T-helper 17 cell (primary cell): ENCODE data around the gene DGKB. TPM values are rescaled to one million over a fixed set of nuclear protein-coding genes. Genes with fewer than 3 reads are reported as not detected.
A peak's percentile ranks its signal among the peaks of the same experiment; 100 is the strongest.

ENCODE experiments used
- ATAC-seq: fragments of 150-1000 bp; cut with Tn5 transposase; 2 replicates; pipeline ENCODE4 v1.10.0; 2021; ENCODE audit warnings: mild to moderate bottlenecking, moderate library complexity
- DNase-seq, 3 donors: peaks; one replicate each; pipeline versions ENCODE4 v3.0.0 to v3.0.0-alpha.2; 2020 to 2021
- H3K9me3 ChIP-seq: one replicate; pipeline ENCODE4 v1.7.0; 2013; ENCODE audit warnings: low read length, mild to moderate bottlenecking; ENCODE audit not compliant: control insufficient read depth, poor library complexity, severe bottlenecking
- H3K27ac Mint-ChIP-seq: one replicate; pipeline ENCODE4 v1.8.0; 2022; ENCODE audit warnings: mild to moderate bottlenecking, moderate library complexity, mixed read lengths
- H3K27me3 Mint-ChIP-seq: one replicate; pipeline ENCODE4 v1.8.0; 2022; ENCODE audit warnings: mixed read lengths
- H3K36me3 Mint-ChIP-seq: one replicate; pipeline ENCODE4 v1.8.0; 2022; ENCODE audit warnings: low read depth, mixed read lengths
- H3K4me1 Mint-ChIP-seq: one replicate; pipeline ENCODE4 v1.8.0; 2022; ENCODE audit warnings: mild to moderate bottlenecking, mixed read lengths
- H3K4me3 Mint-ChIP-seq: one replicate; pipeline ENCODE4 v1.8.0; 2022; ENCODE audit warnings: mild to moderate bottlenecking, moderate library complexity, mixed read lengths
- total RNA-seq, 4 donors: library from RNA in 2 of 4; stranded (reverse) in 2 of 4; gene quantifications; one replicate each; pipeline ENCODE4 v1.2.3 and lab custom pipeline; 2022 to 2026

DGKB gene
- total RNA-seq, 2 donors from 2014 or later = not detected

DNA sequence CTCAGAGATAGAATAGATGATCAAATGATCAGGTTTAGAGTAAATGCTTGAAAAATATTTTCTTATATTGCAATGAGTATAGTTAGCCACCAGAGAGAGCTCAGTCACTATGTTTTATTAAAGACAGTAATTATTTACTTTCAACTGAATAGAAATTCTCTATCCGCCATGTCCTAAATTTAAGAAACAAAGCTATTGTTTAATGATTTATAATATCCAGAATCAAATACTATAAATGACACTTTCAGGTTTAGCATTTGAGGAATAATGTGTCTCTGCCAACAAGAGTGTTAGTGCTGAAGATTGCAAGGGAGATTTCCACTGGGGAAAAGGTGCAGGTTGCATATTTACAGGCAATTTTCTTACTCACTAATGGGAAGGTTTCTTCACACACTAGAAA lies 184.7 kb downstream of the DGKB start:
- no peaks in the 10 kb centered on the region for H3K36me3 Mint-ChIP-seq
- no peak overlapping the region for H3K27ac Mint-ChIP-seq
- no peak overlapping the region for H3K4me3 Mint-ChIP-seq
- ATAC-seq = no peak
- peaks cover 11% of the 10 kb centered on the region for H3K27me3 Mint-ChIP-seq
- H3K4me1 Mint-ChIP-seq = no peaks in the 10 kb centered on the region
- H3K9me3 ChIP-seq = no peaks in the 10 kb centered on the region
- no peak for DNase-seq

DNA sequence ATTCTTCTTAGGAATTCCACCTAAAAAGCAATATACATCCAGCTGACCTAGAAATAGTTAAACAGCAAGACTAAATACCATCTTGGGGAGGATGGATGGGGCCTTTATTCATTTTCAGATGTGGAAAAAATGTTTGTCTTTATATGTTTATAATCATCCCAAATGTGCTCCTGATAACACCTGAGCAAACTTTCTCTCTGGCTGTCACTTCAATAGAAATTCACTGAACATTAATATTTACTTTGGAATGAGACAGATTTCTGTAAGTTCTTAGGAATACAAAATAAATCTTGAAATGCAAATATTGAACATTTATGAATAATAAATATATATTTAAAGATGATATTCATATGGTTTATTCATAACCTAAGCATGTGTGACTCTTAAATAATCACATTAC lies 185.4 kb downstream of the DGKB start:
- H3K27me3 Mint-ChIP-seq = peaks cover 9% of the 10 kb centered on the region
- no peaks in the 10 kb centered on the region for H3K36me3 Mint-ChIP-seq
- H3K27ac Mint-ChIP-seq = no peak overlapping the region
- no peaks in the 10 kb centered on the region for H3K9me3 ChIP-seq
- H3K4me1 Mint-ChIP-seq = no peaks in the 10 kb centered on the region
- H3K4me3 Mint-ChIP-seq = no peak overlapping the region
- DNase-seq (no peak), ATAC-seq (no peak)

DNA sequence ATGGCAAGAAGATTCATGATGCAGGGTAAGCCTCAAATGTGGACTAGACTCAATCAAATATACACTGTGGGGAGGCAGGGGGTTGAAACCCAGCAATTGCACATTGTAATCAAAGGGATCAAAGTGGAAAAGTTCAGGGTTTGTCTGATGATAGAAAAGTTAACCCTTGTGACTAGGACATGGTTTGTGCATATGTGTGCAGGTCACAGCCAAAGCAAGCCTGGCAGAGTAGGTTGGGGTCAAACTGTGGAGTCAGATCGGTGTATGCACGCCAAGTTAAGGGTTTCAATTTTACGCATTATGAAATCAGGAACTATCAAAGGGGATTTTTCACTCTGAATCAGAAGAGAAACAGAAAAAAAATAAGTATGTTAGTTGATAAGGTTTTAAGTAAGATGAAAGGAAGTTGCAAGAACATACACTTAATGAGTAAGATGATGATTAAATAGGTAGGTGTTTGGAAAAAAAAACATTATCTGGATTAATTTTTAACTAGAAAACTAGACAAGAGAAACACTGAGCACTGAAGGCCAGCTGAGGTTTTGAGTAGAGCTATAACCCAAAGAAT lies 188.3 kb downstream of the DGKB start:
- DNase-seq (no peak), ATAC-seq (no peak)
- no peak overlapping the region for H3K27ac Mint-ChIP-seq
- H3K27me3 Mint-ChIP-seq = peaks cover 11% of the 10 kb centered on the region
- H3K4me1 Mint-ChIP-seq = no peaks in the 10 kb centered on the region
- no peak overlapping the region for H3K4me3 Mint-ChIP-seq
- no peaks in the 10 kb centered on the region for H3K9me3 ChIP-seq
- no peaks in the 10 kb centered on the region for H3K36me3 Mint-ChIP-seq

- Mint-ChIP-seq H3K4me3 (no peak overlapping the region), H3K27me3 (peaks cover 6% of the 10 kb centered on the region), H3K36me3 (no peaks in the 10 kb centered on the region), H3K4me1 (peaks cover 6% of the 10 kb centered on the region), H3K27ac (no peak overlapping the region)
- ATAC-seq (no peak), DNase-seq (no peak)
- no peaks in the 10 kb centered on the region for H3K9me3 ChIP-seq
Measured at GRCh38 chr7:14698239-14698638, 204.3 kb downstream of the DGKB start.

DNA sequence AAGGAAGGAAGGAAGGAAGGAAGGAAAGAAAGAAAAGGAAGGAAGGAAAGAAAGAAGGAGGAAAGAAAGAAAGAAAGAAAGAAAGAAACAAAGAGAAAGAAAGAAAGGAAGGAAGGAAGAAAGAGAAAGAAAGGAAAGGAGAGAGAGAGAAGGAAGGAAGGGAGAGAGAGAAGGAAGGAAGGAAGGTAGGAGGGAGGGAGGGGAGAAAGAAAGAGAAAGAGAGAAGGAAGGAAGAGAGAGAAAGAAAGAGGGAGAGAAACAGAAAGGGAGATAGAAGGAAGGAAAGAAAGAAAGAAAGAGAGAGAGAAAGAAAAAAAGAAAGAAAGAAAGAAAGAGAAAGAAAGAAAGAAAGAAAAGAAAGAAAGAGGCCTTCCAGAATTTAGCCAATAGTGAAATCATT lies 204.9 kb downstream of the DGKB start:
- DNase-seq = no peak
- no peak for ATAC-seq
- Mint-ChIP-seq H3K4me3 (no peak overlapping the region), H3K4me1 (peaks cover 6% of the 10 kb centered on the region), H3K27me3 (peaks cover 6% of the 10 kb centered on the region), H3K36me3 (no peaks in the 10 kb centered on the region), H3K27ac (no peak overlapping the region)
- H3K9me3 ChIP-seq = no peaks in the 10 kb centered on the region

GRCh38 chr7:14691597-14692203 lies 210.9 kb downstream of the DGKB start:
- Mint-ChIP-seq H3K4me3 (no peak overlapping the region), H3K27ac (no peak overlapping the region), H3K27me3 (peaks cover 8% of the 10 kb centered on the region), H3K4me1 (no peaks in the 10 kb centered on the region), H3K36me3 (no peaks in the 10 kb centered on the region)
- ATAC-seq (peak; percentile 40), DNase-seq (peak; percentile 15 to 16 (median 15))
- H3K9me3 ChIP-seq = no peaks in the 10 kb centered on the region

GRCh38 chr7:14691034-14691433 lies 211.5 kb downstream of the DGKB start:
- Mint-ChIP-seq H3K27me3 (peaks cover 8% of the 10 kb centered on the region), H3K27ac (no peak overlapping the region), H3K4me3 (no peak overlapping the region), H3K4me1 (no peaks in the 10 kb centered on the region), H3K36me3 (no peaks in the 10 kb centered on the region)
- no peaks in the 10 kb centered on the region for H3K9me3 ChIP-seq
- DNase-seq (no peak), ATAC-seq (no peak)

DNA sequence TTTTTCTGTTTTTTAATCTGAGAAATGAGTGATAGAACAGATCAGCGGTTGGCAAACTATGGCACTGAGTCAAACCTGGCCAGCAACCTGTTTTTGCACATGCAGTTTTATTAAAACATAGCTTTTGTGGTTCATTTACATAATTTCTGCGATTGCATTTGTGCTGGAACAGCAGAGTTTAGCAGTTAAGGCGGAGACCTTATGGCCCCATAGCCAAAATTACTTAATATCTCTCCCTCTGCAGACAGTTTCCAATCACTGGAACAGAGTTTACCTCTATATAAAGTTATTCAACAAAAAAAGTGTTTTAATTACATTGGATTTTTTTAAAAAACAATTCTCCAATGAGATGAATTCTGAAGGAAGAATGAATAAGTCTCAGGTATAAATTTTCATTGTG lies 212.1 kb downstream of the DGKB start:
- H3K27me3 Mint-ChIP-seq = peaks cover 8% of the 10 kb centered on the region

GRCh38 chr7:14690075-14690474 lies 212.5 kb downstream of the DGKB start:
- no peaks in the 10 kb centered on the region for H3K36me3 Mint-ChIP-seq
- H3K27ac Mint-ChIP-seq = no peak overlapping the region
- H3K4me3 Mint-ChIP-seq = no peak overlapping the region

More for the DNA sequence above, 212.1 kb downstream of the DGKB start:
- Mint-ChIP-seq H3K36me3 (no peaks in the 10 kb centered on the region), H3K4me1 (no peaks in the 10 kb centered on the region), H3K4me3 (no peak overlapping the region), H3K27ac (no peak overlapping the region)
- H3K9me3 ChIP-seq = no peaks in the 10 kb centered on the region
- DNase-seq = no peak
- ATAC-seq = no peak

GRCh38 chr7:14688208-14688607 lies 214.3 kb downstream of the DGKB start:
- peaks cover 8% of the 10 kb centered on the region for H3K27me3 Mint-ChIP-seq
- DNase-seq (no peak), ATAC-seq (no peak)
- no peaks in the 10 kb centered on the region for H3K4me1 Mint-ChIP-seq
- H3K4me3 Mint-ChIP-seq = no peak overlapping the region
- no peak overlapping the region for H3K27ac Mint-ChIP-seq
- no peaks in the 10 kb centered on the region for H3K9me3 ChIP-seq
- H3K36me3 Mint-ChIP-seq = no peaks in the 10 kb centered on the region

More at GRCh38 chr7:14690075-14690474, 212.5 kb downstream of the DGKB start:
- peaks cover 8% of the 10 kb centered on the region for H3K27me3 Mint-ChIP-seq
- no peaks in the 10 kb centered on the region for H3K9me3 ChIP-seq
- no peaks in the 10 kb centered on the region for H3K4me1 Mint-ChIP-seq
- DNase-seq (no peak), ATAC-seq (no peak)

DNA sequence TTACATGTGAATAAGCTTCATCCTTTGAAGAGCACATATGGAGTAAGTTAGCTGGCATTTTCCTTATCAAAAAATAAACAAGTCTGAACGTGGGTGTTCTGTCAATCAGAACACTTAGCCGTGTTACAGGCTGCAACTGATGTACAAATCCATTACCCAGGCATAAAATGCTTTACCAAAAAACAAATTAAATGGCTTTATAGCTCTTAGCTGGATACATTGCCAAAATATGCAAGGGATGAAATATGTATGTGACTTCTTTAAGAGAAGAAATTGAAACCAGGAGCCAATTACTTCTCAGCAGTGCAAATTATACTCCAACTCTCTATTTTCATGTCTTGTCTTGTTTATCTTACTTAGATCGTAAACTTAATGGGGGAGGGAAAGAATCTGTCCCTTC lies 214.8 kb downstream of the DGKB start:
- no peaks in the 10 kb centered on the region for H3K9me3 ChIP-seq

GRCh38 chr7:14687241-14687640 lies 215.3 kb downstream of the DGKB start:
- Mint-ChIP-seq H3K27me3 (peaks cover 8% of the 10 kb centered on the region), H3K27ac (no peak overlapping the region), H3K4me3 (no peak overlapping the region), H3K36me3 (no peaks in the 10 kb centered on the region), H3K4me1 (no peaks in the 10 kb centered on the region)
- no peak for DNase-seq
- ATAC-seq = no peak
- H3K9me3 ChIP-seq = no peaks in the 10 kb centered on the region

More for the DNA sequence above, 214.8 kb downstream of the DGKB start:
- Mint-ChIP-seq H3K36me3 (no peaks in the 10 kb centered on the region), H3K27me3 (peaks cover 8% of the 10 kb centered on the region), H3K27ac (no peak overlapping the region), H3K4me3 (no peak overlapping the region), H3K4me1 (no peaks in the 10 kb centered on the region)
- ATAC-seq = no peak
- no peak for DNase-seq

DNA sequence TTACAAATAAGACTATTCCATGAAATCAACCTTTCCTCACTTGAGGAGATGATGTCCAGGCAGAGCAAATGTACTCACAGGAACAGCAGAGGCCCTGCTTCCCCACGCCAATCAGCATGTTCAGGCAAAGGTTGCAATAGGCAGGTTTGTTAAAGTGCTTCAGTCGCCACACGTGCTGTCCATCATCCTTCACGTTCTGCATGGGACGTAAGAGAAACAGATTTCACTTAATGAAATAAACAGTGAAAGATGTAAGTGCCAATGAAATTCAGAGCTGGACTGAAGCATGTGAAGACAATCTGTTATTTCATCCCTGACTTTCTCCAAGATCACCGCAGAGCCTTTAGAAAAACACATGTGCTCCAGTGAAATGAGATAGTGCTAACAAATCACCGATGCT lies 217.4 kb downstream of the DGKB start:
- no peaks in the 10 kb centered on the region for H3K9me3 ChIP-seq
- no peak overlapping the region for H3K27ac Mint-ChIP-seq
- ATAC-seq (no peak), DNase-seq (no peak)
- H3K27me3 Mint-ChIP-seq = no peaks in the 10 kb centered on the region
- H3K4me1 Mint-ChIP-seq = no peaks in the 10 kb centered on the region
- no peaks in the 10 kb centered on the region for H3K36me3 Mint-ChIP-seq
- no peak overlapping the region for H3K4me3 Mint-ChIP-seq

DNA sequence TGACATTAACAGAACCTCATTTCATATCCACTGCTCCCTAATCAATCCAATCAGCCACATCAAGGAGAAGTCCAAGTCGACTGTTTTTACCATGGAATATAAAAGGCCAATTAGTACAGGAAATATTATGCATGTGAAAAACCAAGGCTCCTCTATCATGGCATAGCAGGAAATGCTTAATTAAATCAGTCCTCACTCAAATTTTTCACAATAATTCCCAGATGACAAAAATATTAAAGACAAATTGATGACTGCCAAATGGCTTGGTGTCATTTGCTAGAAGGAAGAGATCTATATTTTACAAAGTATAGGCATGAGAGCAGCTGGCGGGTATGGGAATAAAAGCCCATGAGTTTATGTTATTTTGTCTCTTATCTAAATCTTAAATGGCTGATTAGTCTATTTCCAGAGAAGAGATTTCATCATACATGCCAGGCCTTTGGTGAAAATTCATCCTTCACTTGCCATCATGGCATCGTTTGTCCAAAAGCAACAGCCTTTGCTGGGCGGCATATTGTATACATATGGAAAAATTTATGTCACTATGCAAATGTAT lies 219.6 kb downstream of the DGKB start:
- H3K9me3 ChIP-seq = no peaks in the 10 kb centered on the region
- no peaks in the 10 kb centered on the region for H3K4me1 Mint-ChIP-seq
- no peak overlapping the region for H3K4me3 Mint-ChIP-seq
- DNase-seq = no peak
- no peak for ATAC-seq
- H3K27ac Mint-ChIP-seq = no peak overlapping the region
- H3K36me3 Mint-ChIP-seq = no peaks in the 10 kb centered on the region
- H3K27me3 Mint-ChIP-seq = peaks cover 9% of the 10 kb centered on the region
